ENCODE data around the gene ZC3HAV1.
"Not testable (repeated sequence)": the region's sequence is repeated elsewhere in the genome, so short reads cannot be mapped to it uniquely, and the experiment has no call there.

The ZC3HAV1 gene

GRCh38 chr7:139109188-139109982 is at the start of gene ZC3HAV1:
Gene ZC3HAV1, minus strand, starts transcription at chr7:139109720. Its CDS starts 389 bp downstream, at chr7:139109331.
- peak; percentile 83 for DNase-seq (ENCODE audit: low read depth)

- peak; percentile 5 for DNase-seq (ENCODE audit: low read depth)
Measured at GRCh38 chr7:139153832-139154231, 44.3 kb upstream of the ZC3HAV1 start.

- no peak for DNase-seq (ENCODE audit: low read depth)
Measured at GRCh38 chr7:139152149-139152548, 42.6 kb upstream of the ZC3HAV1 start.

- DNase-seq (ENCODE audit: low read depth) = no peak
Measured at GRCh38 chr7:139139150-139139549, 29.6 kb upstream of the ZC3HAV1 start.

- DNase-seq (ENCODE audit: low read depth) = peak; percentile 83
Measured at GRCh38 chr7:139133335-139134139, 24.0 kb upstream of the ZC3HAV1 start.

GRCh38 chr7:139132887-139133286 is 23.4 kb upstream of the ZC3HAV1 start:
- no peak for DNase-seq (ENCODE audit: low read depth)

- DNase-seq (ENCODE audit: low read depth) = no peak
Measured at GRCh38 chr7:139131601-139132041, 22.1 kb upstream of the ZC3HAV1 start.

- DNase-seq (ENCODE audit: low read depth) = not testable (repeated sequence)
Measured at GRCh38 chr7:139129814-139130213, 20.3 kb upstream of the ZC3HAV1 start.

- no peak for DNase-seq (ENCODE audit: low read depth)
Measured at GRCh38 chr7:139127648-139128047, 18.1 kb upstream of the ZC3HAV1 start.

GRCh38 chr7:139125657-139126056 is 16.1 kb upstream of the ZC3HAV1 start:
- no peak for DNase-seq (ENCODE audit: low read depth)

- DNase-seq (ENCODE audit: low read depth) = not testable (repeated sequence)
Measured at GRCh38 chr7:139124995-139125394, 15.5 kb upstream of the ZC3HAV1 start.

- DNase-seq (ENCODE audit: low read depth) = no peak
Measured at GRCh38 chr7:139124084-139124914, 14.8 kb upstream of the ZC3HAV1 start.

GRCh38 chr7:139119486-139119849 is 9.9 kb upstream of the ZC3HAV1 start:
- no peak for DNase-seq (ENCODE audit: low read depth)

- no peak for DNase-seq (ENCODE audit: low read depth)
Measured at GRCh38 chr7:139118805-139119485, 9.4 kb upstream of the ZC3HAV1 start.

GRCh38 chr7:139118234-139118804 is 8.8 kb upstream of the ZC3HAV1 start:
- peak; percentile 13 for DNase-seq (ENCODE audit: low read depth)

- no peak for DNase-seq (ENCODE audit: low read depth)
Measured at GRCh38 chr7:139117599-139118233, 8.2 kb upstream of the ZC3HAV1 start.

GRCh38 chr7:139116999-139117398 is 7.5 kb upstream of the ZC3HAV1 start:
- no peak for DNase-seq (ENCODE audit: low read depth)

GRCh38 chr7:139115104-139115503 is 5.6 kb upstream of the ZC3HAV1 start:
- no peak for DNase-seq (ENCODE audit: low read depth)

- no peak for DNase-seq (ENCODE audit: low read depth)
Measured at GRCh38 chr7:139114585-139114984, 5.1 kb upstream of the ZC3HAV1 start.

GRCh38 chr7:139114018-139114417 is 4.5 kb upstream of the ZC3HAV1 start:
- DNase-seq (ENCODE audit: low read depth) = no peak

GRCh38 chr7:139112741-139113250 is 3.3 kb upstream of the ZC3HAV1 start:
- no peak for DNase-seq (ENCODE audit: low read depth)

Measured in stromal cell of bone marrow (primary cell).